Activated CD8-positive, alpha-beta T cell treated with anti-CD3 and anti-CD28 coated beads, Interleukin-2, amount 10 ng/mL, durations not matched to agents 7 days and 5 days (primary cell): ENCODE data around the gene MAP4. TPM values are rescaled to one million over a fixed set of nuclear protein-coding genes. Genes with fewer than 3 reads are reported as not detected.

Experiments
- ATAC-seq: fragments of 150-1000 bp; cut with Tn5 transposase; one replicate; pipeline ENCODE4 v1.10.0; 2021; ENCODE audit warnings: moderate library complexity
- CTCF ChIA-PET: fragments of 350-600 bp; sonication (Branson Sonifier 250); formaldehyde crosslinking; loops from one replicate; lab custom pipeline; 2021; ENCODE audit warnings: antibody characterized with exemption; lab: Charles Lee
- POLR2A ChIA-PET: fragments of 350-600 bp; sonication (Branson Sonifier 250); formaldehyde crosslinking; loops from one replicate; lab custom pipeline; 2021; ENCODE audit warnings: antibody characterized with exemption; lab: Charles Lee
- DNase-seq: peaks from one replicate; pipeline ENCODE4 v3.0.0-alpha.2; 2020
- H3K27ac Mint-ChIP-seq: one replicate; pipeline ENCODE4 v1.8.0; 2021; ENCODE audit warnings: mild to moderate bottlenecking, mixed read lengths
- H3K27me3 Mint-ChIP-seq: one replicate; pipeline ENCODE4 v1.8.0; 2021; ENCODE audit warnings: low read depth, mixed read lengths
- H3K36me3 Mint-ChIP-seq: one replicate; pipeline ENCODE4 v1.8.0; 2021; ENCODE audit warnings: low read depth, mixed read lengths
- H3K4me1 Mint-ChIP-seq: one replicate; pipeline ENCODE4 v1.8.0; 2021; ENCODE audit warnings: low read depth, mixed read lengths
- H3K4me3 Mint-ChIP-seq: one replicate; pipeline ENCODE4 v1.8.0; 2021; ENCODE audit warnings: mild to moderate bottlenecking, mixed read lengths
- H3K9me3 Mint-ChIP-seq: one replicate; pipeline ENCODE4 v1.8.0; 2022; ENCODE audit warnings: mixed read lengths; ENCODE audit not compliant: insufficient read depth
- total RNA-seq, 2 experiments: library from RNA; stranded (reverse); gene quantifications; one replicate each; pipeline ENCODE4 v1.2.3, GENCODE V29; 2021

The MAP4 gene
- total RNA-seq, 2 experiments from 2014 or later = 119 to 120 TPM

GRCh38 chr3:48034000-48034516 lies 17.8 kb upstream of the MAP4 start:
- ChIA-PET CTCF (interaction anchor here (1.3 kb wide), 1 partner anchor 118 kb away, joined by 4 read pairs; no protein-coding TSS in a partner anchor), POLR2A (no interaction called here)
- Mint-ChIP-seq H3K4me3 (no peak overlapping the region), H3K36me3 (peaks cover 3% of the 10 kb centered on the region), H3K27ac (peak overlapping the region; percentile 44), H3K4me1 (peaks cover 25% of the 10 kb centered on the region), H3K9me3 (no peaks in the 10 kb centered on the region), H3K27me3 (no peaks in the 10 kb centered on the region)
- DNase-seq (no peak), ATAC-seq (peak; percentile 61)

DNA sequence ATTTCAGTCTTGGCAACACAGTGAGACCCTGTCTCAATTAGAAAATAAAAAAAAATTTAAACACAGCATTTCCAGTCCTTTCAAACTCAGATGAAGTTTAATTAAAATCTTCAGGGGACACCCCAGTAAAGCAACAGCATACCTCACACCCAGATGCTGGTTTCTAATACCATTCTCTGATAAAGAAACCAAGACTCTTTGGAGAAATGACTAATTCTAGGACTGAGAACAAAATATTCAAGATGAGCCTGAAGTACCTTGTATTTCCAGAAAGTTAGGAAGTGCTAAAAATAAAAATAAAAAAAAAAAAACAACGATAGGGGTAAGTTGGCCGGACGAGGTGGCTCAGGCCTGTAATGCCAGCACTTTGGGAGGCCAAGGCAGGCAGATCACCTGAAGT lies 14.0 kb upstream of the MAP4 start:
- H3K9me3 Mint-ChIP-seq = no peaks in the 10 kb centered on the region

GRCh38 chr3:48026951-48027908 lies 11.0 kb upstream of the MAP4 start:
- ChIA-PET POLR2A (interaction anchor here (0.7 kb wide), 1 partner anchor 143 kb away, joined by 3 read pairs; no protein-coding TSS in a partner anchor), CTCF (interaction anchor here (0.8 kb wide), 1 partner anchor 124 kb away, joined by 4 read pairs; no protein-coding TSS in a partner anchor)
- no peak for ATAC-seq

More for the DNA sequence above, 14.0 kb upstream of the MAP4 start:
- no peak overlapping the region for H3K4me3 Mint-ChIP-seq
- ATAC-seq (no peak), DNase-seq (no peak)
- H3K36me3 Mint-ChIP-seq = peaks cover 2% of the 10 kb centered on the region
- no peaks in the 10 kb centered on the region for H3K27me3 Mint-ChIP-seq
- no peak overlapping the region for H3K27ac Mint-ChIP-seq
- H3K4me1 Mint-ChIP-seq = peaks cover 21% of the 10 kb centered on the region
- CTCF ChIA-PET = no interaction called here
- POLR2A ChIA-PET = no interaction called here

GRCh38 chr3:48026098-48026497 lies 9.9 kb upstream of the MAP4 start:
- no peak overlapping the region for H3K27ac Mint-ChIP-seq
- H3K27me3 Mint-ChIP-seq = no peaks in the 10 kb centered on the region
- peaks cover 4% of the 10 kb centered on the region for H3K4me1 Mint-ChIP-seq
- DNase-seq (no peak), ATAC-seq (no peak)
- peaks cover 2% of the 10 kb centered on the region for H3K36me3 Mint-ChIP-seq
- CTCF ChIA-PET = no interaction called here
- H3K4me3 Mint-ChIP-seq = no peak overlapping the region
- POLR2A ChIA-PET = no interaction called here
- no peaks in the 10 kb centered on the region for H3K9me3 Mint-ChIP-seq

More at GRCh38 chr3:48026951-48027908, 11.0 kb upstream of the MAP4 start:
- DNase-seq = no peak
- Mint-ChIP-seq H3K4me3 (no peak overlapping the region), H3K4me1 (peaks cover 4% of the 10 kb centered on the region), H3K36me3 (no peaks in the 10 kb centered on the region), H3K27me3 (no peaks in the 10 kb centered on the region), H3K27ac (no peak overlapping the region), H3K9me3 (no peaks in the 10 kb centered on the region)

GRCh38 chr3:48024401-48024800 lies 8.2 kb upstream of the MAP4 start:
- ATAC-seq = no peak
- CTCF ChIA-PET = no interaction called here

DNA sequence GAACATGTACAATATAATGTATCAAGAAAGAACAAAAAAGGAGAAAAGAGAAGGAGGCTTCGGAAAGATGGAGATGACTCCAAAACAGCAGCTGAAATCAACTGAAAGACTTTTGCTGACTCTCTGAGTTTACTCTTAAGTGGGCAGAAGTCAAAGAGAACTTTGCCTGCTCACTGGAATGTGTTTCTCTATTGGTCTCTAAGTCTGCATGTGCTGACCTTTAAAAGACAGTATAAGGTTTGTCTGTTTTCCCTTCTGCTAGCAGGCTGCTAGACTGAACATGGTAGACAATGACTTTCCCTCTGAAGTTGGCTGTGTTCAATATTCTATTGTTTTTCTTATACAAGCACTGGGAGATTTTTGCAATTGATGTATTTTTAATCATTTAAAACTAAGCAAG lies 7.2 kb upstream of the MAP4 start:
- POLR2A ChIA-PET = no interaction called here
- Mint-ChIP-seq H3K27me3 (no peaks in the 10 kb centered on the region), H3K4me1 (no peaks in the 10 kb centered on the region), H3K4me3 (no peak overlapping the region), H3K27ac (no peak overlapping the region), H3K36me3 (peaks cover 5% of the 10 kb centered on the region), H3K9me3 (no peaks in the 10 kb centered on the region)
- no peak for DNase-seq
- no peak for ATAC-seq
- CTCF ChIA-PET = no interaction called here

More at GRCh38 chr3:48024401-48024800, 8.2 kb upstream of the MAP4 start:
- H3K4me3 Mint-ChIP-seq = no peak overlapping the region
- H3K36me3 Mint-ChIP-seq = peaks cover 2% of the 10 kb centered on the region
- POLR2A ChIA-PET = no interaction called here
- H3K27me3 Mint-ChIP-seq = no peaks in the 10 kb centered on the region
- peaks cover 2% of the 10 kb centered on the region for H3K4me1 Mint-ChIP-seq
- DNase-seq = no peak
- no peak overlapping the region for H3K27ac Mint-ChIP-seq
- no peaks in the 10 kb centered on the region for H3K9me3 Mint-ChIP-seq

- peaks cover 10% of the 10 kb centered on the region for H3K4me1 Mint-ChIP-seq
- no peak overlapping the region for H3K4me3 Mint-ChIP-seq
- no peak for ATAC-seq
- no peak overlapping the region for H3K27ac Mint-ChIP-seq
- peaks cover 6% of the 10 kb centered on the region for H3K36me3 Mint-ChIP-seq
- H3K9me3 Mint-ChIP-seq = no peaks in the 10 kb centered on the region
- POLR2A ChIA-PET = no interaction called here
- DNase-seq = no peak
- H3K27me3 Mint-ChIP-seq = no peaks in the 10 kb centered on the region
- CTCF ChIA-PET = interaction anchor here (0.9 kb wide), 1 partner anchor 129 kb away, joined by 3 read pairs; no protein-coding TSS in a partner anchor
These were observed 6.0 kb upstream of the MAP4 start for GRCh38 chr3:48022178-48022577.

DNA sequence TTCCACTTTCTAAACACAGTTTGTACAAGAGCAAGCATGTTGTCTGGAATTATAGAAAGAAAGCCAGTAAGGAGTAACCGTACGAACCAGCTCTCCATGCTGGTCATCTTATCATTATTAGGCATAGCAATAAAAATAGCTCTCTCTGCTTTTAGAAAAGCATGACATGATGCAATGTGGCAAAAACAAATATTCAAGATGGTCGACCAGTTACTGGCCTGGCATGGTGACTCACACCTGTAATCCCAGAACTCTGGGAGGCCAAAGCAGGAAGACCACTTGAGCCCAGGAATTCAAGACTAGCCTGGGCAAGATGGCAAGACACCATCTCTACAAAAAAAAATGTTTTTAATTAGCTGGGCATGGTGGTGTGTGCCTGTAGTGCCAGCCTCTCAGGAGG lies 2.6 kb upstream of the MAP4 start:
- POLR2A ChIA-PET = interaction anchor here (0.7 kb wide), 1 partner anchor 14 kb away, joined by 3 read pairs; no protein-coding TSS in a partner anchor
- CTCF ChIA-PET = interaction anchor here (0.6 kb wide), 1 partner anchor 886 kb away, joined by 4 read pairs; no protein-coding TSS in a partner anchor

DNA sequence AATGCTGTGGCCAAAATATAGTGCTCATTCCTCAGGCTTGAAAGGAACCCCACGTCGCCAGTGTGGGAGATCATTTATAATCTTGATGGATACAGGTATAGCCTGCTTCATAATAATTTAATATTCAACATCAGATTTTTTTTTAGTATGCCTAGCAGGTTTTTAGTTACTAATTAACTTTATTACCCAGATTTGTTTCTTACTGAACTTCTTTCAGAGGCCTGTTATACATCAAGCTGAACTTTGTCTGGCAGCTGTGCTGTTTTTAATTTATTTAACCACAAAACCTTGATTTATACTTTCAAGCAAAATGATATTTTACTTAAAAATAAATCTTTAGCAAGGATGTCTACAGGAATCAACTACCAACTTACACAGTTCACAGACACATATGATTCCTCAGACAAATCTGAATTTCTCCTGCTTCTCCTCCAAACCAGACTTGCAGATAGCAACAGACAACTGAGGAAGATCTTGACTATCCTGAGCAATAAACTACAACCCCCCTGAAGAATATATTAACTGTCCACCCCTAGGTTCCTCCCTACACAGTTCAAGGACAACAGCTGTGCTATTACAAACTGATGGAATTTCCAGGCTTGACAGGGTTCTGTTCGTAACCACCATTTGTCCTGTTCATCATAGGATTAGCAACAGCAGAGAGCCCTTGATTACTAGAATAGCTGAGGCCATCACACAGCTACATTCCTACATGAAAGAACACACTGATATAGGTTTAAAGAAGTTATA lies 610 bp downstream of the MAP4 start:
- Mint-ChIP-seq H3K4me1 (peaks cover 32% of the 10 kb centered on the region), H3K27ac (no peak overlapping the region), H3K27me3 (no peaks in the 10 kb centered on the region), H3K36me3 (peaks cover 8% of the 10 kb centered on the region), H3K9me3 (no peaks in the 10 kb centered on the region), H3K4me3 (no peak overlapping the region)
- ATAC-seq (no peak), DNase-seq (peak; percentile 12)
- POLR2A ChIA-PET = no interaction called here
- CTCF ChIA-PET = no interaction called here

More for the DNA sequence above, 2.6 kb upstream of the MAP4 start:
- DNase-seq (no peak), ATAC-seq (no peak)
- H3K27ac Mint-ChIP-seq = no peak overlapping the region
- H3K36me3 Mint-ChIP-seq = peaks cover 9% of the 10 kb centered on the region
- no peaks in the 10 kb centered on the region for H3K27me3 Mint-ChIP-seq
- H3K9me3 Mint-ChIP-seq = no peaks in the 10 kb centered on the region
- H3K4me3 Mint-ChIP-seq = no peak overlapping the region
- peaks cover 28% of the 10 kb centered on the region for H3K4me1 Mint-ChIP-seq

DNA sequence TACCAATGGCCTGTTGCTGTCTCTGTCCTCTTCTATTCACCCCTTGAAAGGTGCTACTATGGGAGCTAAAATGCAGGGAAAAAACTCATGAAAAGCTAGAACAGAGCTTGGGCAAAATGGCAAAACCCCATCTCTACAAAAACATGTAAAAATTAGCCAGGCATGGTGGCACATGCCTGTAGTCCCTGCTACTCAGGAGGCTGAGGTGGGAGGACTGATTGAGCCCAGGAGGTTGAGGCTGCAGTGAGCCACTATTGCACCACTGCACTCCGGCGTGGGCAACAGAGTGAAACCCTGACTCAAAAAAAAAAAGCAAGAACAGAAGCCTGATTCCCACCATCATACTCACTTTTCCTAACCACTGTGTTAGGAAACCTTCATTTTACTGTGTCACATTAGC lies 1.9 kb downstream of the MAP4 start:
- Mint-ChIP-seq H3K36me3 (peaks cover 8% of the 10 kb centered on the region), H3K4me1 (peaks cover 32% of the 10 kb centered on the region)

DNA sequence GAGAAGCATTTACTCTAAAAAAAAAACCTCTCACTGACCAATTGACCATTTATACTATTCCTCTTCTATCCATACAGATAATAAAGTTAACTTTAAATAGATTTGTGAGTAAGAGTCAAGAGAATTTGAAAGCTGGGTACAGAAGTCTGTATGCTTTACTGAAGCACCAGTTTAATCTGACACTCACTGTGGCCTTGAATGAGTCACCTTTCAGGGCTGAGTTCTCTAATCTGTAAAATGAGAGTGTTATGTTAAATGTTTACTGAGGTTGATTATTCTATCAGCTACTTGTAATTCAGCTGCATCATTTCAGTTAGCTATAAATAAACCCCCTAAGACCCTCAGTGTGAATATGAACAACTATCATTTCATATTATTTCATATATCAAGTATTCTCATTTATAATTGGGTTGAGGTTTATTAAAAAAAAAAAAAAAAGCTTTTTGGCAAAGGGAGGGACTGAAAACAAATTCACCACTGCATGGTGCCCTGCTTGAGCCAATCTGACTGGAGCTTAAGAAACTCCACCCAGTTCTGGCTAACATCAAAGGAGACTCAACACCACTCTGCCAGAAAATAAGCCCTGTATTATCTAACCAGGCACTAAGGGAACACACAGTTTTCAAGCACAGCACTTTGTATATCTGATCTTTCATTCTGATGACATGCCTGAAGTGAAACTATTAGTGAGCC lies 2.8 kb downstream of the MAP4 start:
- DNase-seq (peak; percentile 15), ATAC-seq (peak; percentile 61)
- no peak overlapping the region for H3K27ac Mint-ChIP-seq
- H3K4me3 Mint-ChIP-seq = no peak overlapping the region
- no peaks in the 10 kb centered on the region for H3K27me3 Mint-ChIP-seq
- ChIA-PET CTCF (interaction anchor here (0.9 to 1.7 kb wide), 4 partner anchors 17 to 145 kb away, joined by 3 to 8 read pairs (median 5); no protein-coding TSS in a partner anchor), POLR2A (no interaction called here)
- H3K9me3 Mint-ChIP-seq = no peaks in the 10 kb centered on the region
- H3K4me1 Mint-ChIP-seq = peaks cover 32% of the 10 kb centered on the region
- peaks cover 5% of the 10 kb centered on the region for H3K36me3 Mint-ChIP-seq

More for the DNA sequence above, 1.9 kb downstream of the MAP4 start:
- POLR2A ChIA-PET = no interaction called here
- no peak for DNase-seq
- CTCF ChIA-PET = interaction anchor here (1.3 to 1.7 kb wide), 2 partner anchors 137 to 144 kb away, joined by 4 to 8 read pairs; no protein-coding TSS in a partner anchor
- Mint-ChIP-seq H3K27ac (no peak overlapping the region), H3K4me3 (no peak overlapping the region), H3K27me3 (no peaks in the 10 kb centered on the region), H3K9me3 (no peaks in the 10 kb centered on the region)
- no peak for ATAC-seq
